ENCODE data around the gene DIO1. TPM values are rescaled to one million over a fixed set of nuclear protein-coding genes. Genes with fewer than 3 reads are reported as not detected.

Gene DIO1
- polyA plus RNA-seq, 1 donor from 2014 or later = not detected

DNA sequence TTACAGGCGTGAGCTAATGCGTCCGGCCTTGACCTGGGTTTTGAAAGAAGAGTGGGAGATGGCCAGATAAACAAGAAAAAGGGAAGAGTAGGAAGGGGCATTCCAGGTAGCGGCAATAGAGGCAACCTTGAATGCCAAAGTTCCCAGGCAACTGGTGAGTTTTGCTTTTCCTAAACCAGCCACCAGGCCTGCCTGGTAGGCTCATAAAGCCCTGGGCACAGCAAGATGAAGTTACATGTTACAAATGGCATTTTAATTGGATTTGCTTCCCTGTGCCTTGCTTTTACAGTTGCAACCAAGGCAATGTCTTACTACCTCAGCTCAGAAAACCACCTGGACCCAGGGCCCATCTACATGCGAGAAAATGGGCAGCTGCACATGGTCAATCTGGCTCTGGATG lies 57.7 kb downstream of the DIO1 start:
- Histone ChIP-seq H3K4me2 (ENCODE audit: low read length) (no peak overlapping the region), H3K36me3 (ENCODE audit: insufficient read depth, low read length) (no peaks in the 10 kb centered on the region), H2AFZ (ENCODE audit: low read depth, low read length) (no peak overlapping the region), H3K9ac (ENCODE audit: low read length) (no peak overlapping the region), H3F3A (ENCODE audit: insufficient read depth, low read length, poor library complexity, severe bottlenecking) (no peaks in the 10 kb centered on the region), H3K9me3 (ENCODE audit: low read length) (no peaks in the 10 kb centered on the region), H3K9me2 (ENCODE audit: insufficient read depth, low read length) (no peaks in the 10 kb centered on the region), H3K27me3 (ENCODE audit: insufficient read depth, low read depth, low read length) (no peaks in the 10 kb centered on the region), H3K27ac (ENCODE audit: low read length) (no peak overlapping the region), H3K4me3 (ENCODE audit: low read length) (no peak overlapping the region), H3K79me2 (replicated peaks; ENCODE audit: insufficient read depth, low read length) (peaks cover 17% of the 10 kb centered on the region), H4K20me1 (ENCODE audit: insufficient read depth) (no peaks in the 10 kb centered on the region)
- no peak for TF ChIP-seq RAD21 (conservative IDR thresholded peaks at IDR 0.05)
- no peak for TF ChIP-seq POLR2AphosphoS5 (IDR thresholded peaks at IDR 0.05)
- no peak for TF ChIP-seq EP300 (conservative IDR thresholded peaks at IDR 0.05; ENCODE audit: poor library complexity, severe bottlenecking)
- TF ChIP-seq, protein P1, sequence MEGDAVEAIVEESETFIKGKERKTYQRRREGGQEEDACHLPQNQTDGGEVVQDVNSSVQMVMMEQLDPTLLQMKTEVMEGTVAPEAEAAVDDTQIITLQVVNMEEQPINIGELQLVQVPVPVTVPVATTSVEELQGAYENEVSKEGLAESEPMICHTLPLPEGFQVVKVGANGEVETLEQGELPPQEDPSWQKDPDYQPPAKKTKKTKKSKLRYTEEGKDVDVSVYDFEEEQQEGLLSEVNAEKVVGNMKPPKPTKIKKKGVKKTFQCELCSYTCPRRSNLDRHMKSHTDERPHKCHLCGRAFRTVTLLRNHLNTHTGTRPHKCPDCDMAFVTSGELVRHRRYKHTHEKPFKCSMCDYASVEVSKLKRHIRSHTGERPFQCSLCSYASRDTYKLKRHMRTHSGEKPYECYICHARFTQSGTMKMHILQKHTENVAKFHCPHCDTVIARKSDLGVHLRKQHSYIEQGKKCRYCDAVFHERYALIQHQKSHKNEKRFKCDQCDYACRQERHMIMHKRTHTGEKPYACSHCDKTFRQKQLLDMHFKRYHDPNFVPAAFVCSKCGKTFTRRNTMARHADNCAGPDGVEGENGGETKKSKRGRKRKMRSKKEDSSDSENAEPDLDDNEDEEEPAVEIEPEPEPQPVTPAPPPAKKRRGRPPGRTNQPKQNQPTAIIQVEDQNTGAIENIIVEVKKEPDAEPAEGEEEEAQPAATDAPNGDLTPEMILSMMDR (IDR thresholded peaks at IDR 0.05; ENCODE audit: poor library complexity, severe bottlenecking) = no peak
- TF ChIP-seq TAF1 (IDR thresholded peaks at IDR 0.05; ENCODE audit: low read depth) = no peak
- TF ChIP-seq MXI1 (conservative IDR thresholded peaks at IDR 0.05; ENCODE audit: poor library complexity, severe bottlenecking) = no peak

- H3F3A ChIP-seq (ENCODE audit: insufficient read depth, low read length, poor library complexity, severe bottlenecking) = no peaks in the 10 kb centered on the region
- H2AFZ ChIP-seq (ENCODE audit: low read depth, low read length) = no peak overlapping the region
- no peaks in the 10 kb centered on the region for H4K20me1 ChIP-seq (ENCODE audit: insufficient read depth)
- no peak overlapping the region for H3K4me2 ChIP-seq (ENCODE audit: low read length)
- no peak overlapping the region for H3K27ac ChIP-seq (ENCODE audit: low read length)
- H3K36me3 ChIP-seq (ENCODE audit: insufficient read depth, low read length) = no peaks in the 10 kb centered on the region
- H3K9me3 ChIP-seq (ENCODE audit: low read length) = no peaks in the 10 kb centered on the region
- H3K9me2 ChIP-seq (ENCODE audit: insufficient read depth, low read length) = no peaks in the 10 kb centered on the region
- H3K4me3 ChIP-seq (ENCODE audit: low read length) = no peak overlapping the region
- peaks cover 17% of the 10 kb centered on the region for H3K79me2 ChIP-seq (replicated peaks; ENCODE audit: insufficient read depth, low read length)
- H3K27me3 ChIP-seq (ENCODE audit: insufficient read depth, low read depth, low read length) = no peaks in the 10 kb centered on the region
- H3K9ac ChIP-seq (ENCODE audit: low read length) = no peak overlapping the region
- TF ChIP-seq EP300 (conservative IDR thresholded peaks at IDR 0.05; ENCODE audit: poor library complexity, severe bottlenecking) = no peak
- TF ChIP-seq RAD21 (conservative IDR thresholded peaks at IDR 0.05) = no peak
- TF ChIP-seq, protein P1 (IDR thresholded peaks at IDR 0.05; ENCODE audit: poor library complexity, severe bottlenecking) = no peak
- no peak for TF ChIP-seq POLR2AphosphoS5 (IDR thresholded peaks at IDR 0.05)
- no peak for TF ChIP-seq MXI1 (conservative IDR thresholded peaks at IDR 0.05; ENCODE audit: poor library complexity, severe bottlenecking)
- TF ChIP-seq SMC3 (conservative IDR thresholded peaks at IDR 0.05; ENCODE audit: poor library complexity) = no peak
- no peak for TF ChIP-seq REST (IDR thresholded peaks at IDR 0.05; ENCODE audit: borderline replicate concordance)
- TF ChIP-seq TAF1 (IDR thresholded peaks at IDR 0.05; ENCODE audit: low read depth) = no peak
- TF ChIP-seq EZH2 (IDR thresholded peaks at IDR 0.05; ENCODE audit: borderline replicate concordance, insufficient read depth, low read length, poor library complexity, severe bottlenecking) = no peak
Observed at GRCh38 chr1:53954128-53954527, 60.1 kb downstream of the DIO1 start.
